Keratinocyte (primary cell): Measurements from ENCODE around the gene SOS1. TPM values are rescaled to one million over a fixed set of nuclear protein-coding genes. Genes with fewer than 3 reads are reported as not detected.

Source experiments
- DNase-seq: peaks from one replicate; pipeline ENCODE4 v3.0.0-alpha.2; 2011; ENCODE audit warnings: low read depth, missing footprints, low spot score
- FAIRE-seq: peaks from 2 replicates; lab custom pipeline; 2011; peaks lifted over from hg19 to GRCh38; lab: Jason Lieb, UNC
- H2AFZ ChIP-seq: 2 replicates; pipeline ENCODE4 v1.6.0; 2012; ENCODE audit warnings: low read length, control low read depth, inconsistent platforms; ENCODE audit not compliant: control insufficient read depth
- H3K27ac ChIP-seq: 2 replicates; pipeline ENCODE4 v1.5.1; 2011; ENCODE audit warnings: low read length; ENCODE audit not compliant: control insufficient read depth, insufficient read depth
- H3K27me3 ChIP-seq: 3 replicates; pipeline ENCODE4 v1.6.0; 2011; ENCODE audit warnings: low read length; ENCODE audit not compliant: control insufficient read depth, insufficient read depth; ENCODE audit errors: extremely low read depth
- H3K36me3 ChIP-seq, 2 experiments: 2 replicates in 1 of 2; 3 replicates in 1 of 2; pipeline ENCODE4 v1.5.1; 2011; ENCODE audit warnings: low read length in 2 of 2, mild to moderate bottlenecking in 1 of 2; ENCODE audit not compliant: control insufficient read depth in 2 of 2, insufficient read depth in 2 of 2; ENCODE audit errors: extremely low read depth in 1 of 2
- H3K4me1 ChIP-seq: 3 replicates; pipeline ENCODE4 v1.5.1; 2011; ENCODE audit warnings: low read length; ENCODE audit not compliant: control insufficient read depth, insufficient read depth; ENCODE audit errors: extremely low read depth
- H3K4me2 ChIP-seq: 3 replicates; pipeline ENCODE4 v1.6.0; 2011; ENCODE audit warnings: low read depth, low read length; ENCODE audit not compliant: control insufficient read depth, insufficient read depth; ENCODE audit errors: extremely low read depth
- H3K4me3 ChIP-seq, 3 experiments: fragments of 200-600 bp in 1 of 3; sonication (generic) in 1 of 3; 2 replicates in 2 of 3; 3 replicates in 1 of 3; pipeline ENCODE4 v1.5.1; 2011 to 2016; ENCODE audit warnings: low read length in 3 of 3, mild to moderate bottlenecking in 3 of 3, control low read depth in 2 of 3, inconsistent platforms in 1 of 3, low read depth in 1 of 3, mixed read lengths in 1 of 3, mixed run types in 1 of 3, moderate library complexity in 1 of 3; ENCODE audit not compliant: control insufficient read depth in 2 of 3, insufficient read depth in 2 of 3; ENCODE audit errors: extremely low read depth in 1 of 3
- H3K79me2 ChIP-seq: 2 replicates; pipeline ENCODE4 v1.6.0; 2012; ENCODE audit warnings: low read length; ENCODE audit not compliant: control insufficient read depth, insufficient read depth
- H3K9ac ChIP-seq: 3 replicates; pipeline ENCODE4 v1.6.0; 2011; ENCODE audit warnings: low read length; ENCODE audit not compliant: control insufficient read depth, insufficient read depth; ENCODE audit errors: extremely low read depth
- H3K9me1 ChIP-seq: 3 replicates; pipeline ENCODE4 v1.6.0; 2011; ENCODE audit warnings: low read length; ENCODE audit not compliant: control insufficient read depth, insufficient read depth; ENCODE audit errors: extremely low read depth
- H3K9me3 ChIP-seq: 2 replicates; pipeline ENCODE4 v1.5.1; 2012; ENCODE audit warnings: low read depth, low read length; ENCODE audit not compliant: control insufficient read depth
- H4K20me1 ChIP-seq: 3 replicates; pipeline ENCODE4 v1.6.0; 2011; ENCODE audit warnings: low read length; ENCODE audit not compliant: control insufficient read depth, insufficient read depth; ENCODE audit errors: extremely low read depth
- CTCF ChIP-seq, 3 experiments: IDR thresholded peaks in 1 of 3; conservative IDR thresholded peaks in 1 of 3; optimal IDR thresholded peaks in 1 of 3; 2 replicates in 2 of 3; 3 replicates in 1 of 3; pipeline versions ENCODE3 to v1.5.1; 2011; ENCODE audit warnings: low read length in 3 of 3, mild to moderate bottlenecking in 3 of 3, moderate library complexity in 2 of 3, control low read depth in 1 of 3, inconsistent platforms in 1 of 3; ENCODE audit not compliant: insufficient read depth in 2 of 3; ENCODE audit errors: extremely low read depth in 1 of 3
- EZH2 ChIP-seq: IDR thresholded peaks from one replicate; pipeline ENCODE4 v1.6.1; 2012; ENCODE audit warnings: inconsistent platforms, mild to moderate bottlenecking, low read length, moderate library complexity
- dilution Hi-C: fragments of 300-500 bp; cut with MboI; formaldehyde crosslinking; loops from one replicate; pipeline ENCODE4 v1.7.0; 2020; ENCODE audit warnings: low sequenced_read_pairs; ENCODE audit not compliant: extremely low pct_ligation_motif_present
- polyA plus RNA-seq, 5 experiments: library from polyadenylated mRNA; depleted of rRNA in 3 of 5; stranded (reverse) in 3 of 5; stranded (forward) in 1 of 5; unstranded in 1 of 5; fragments of >200 nt; gene quantifications; 1 replicate in 1 of 5; 2 replicates in 3 of 5; 3 replicates in 1 of 5; pipeline versions ENCODE4 v1.2.1 to v1.2.3, GENCODE V29; 2011 to 2012; ENCODE audit warnings: missing spikeins in 2 of 5, low read depth in 1 of 5, low replicate concordance in 1 of 5

Gene SOS1
- polyA plus RNA-seq, 1 donor (not counting 4 experiments of a cell fraction or from before 2014, with no cell fraction given): 21.5 TPM

- peak overlapping the region; percentile 64 to 83 (median 79) for H3K4me3 ChIP-seq
- no peaks in the 10 kb centered on the region for H3K36me3 ChIP-seq
- dilution Hi-C loops: no loop called here
- no peaks in the 10 kb centered on the region for H3K27me3 ChIP-seq
- DNase-seq (no peak), FAIRE-seq (no peak)
- H3K9ac ChIP-seq: peak overlapping the region; percentile 84
- peak overlapping the region; percentile 83 for H3K27ac ChIP-seq
- no peak for TF ChIP-seq EZH2
- no peak for TF ChIP-seq CTCF (optimal IDR thresholded peaks at IDR 0.05 in 1 of 3, IDR thresholded peaks at IDR 0.05 in 1 of 3, conservative IDR thresholded peaks at IDR 0.05 in 1 of 3; ENCODE audit: extremely low read depth in 1 of 3, insufficient read depth in 2 of 3, low read length in 3 of 3)
- H3K9me1 ChIP-seq: no peaks in the 10 kb centered on the region
- no peaks in the 10 kb centered on the region for H3K9me3 ChIP-seq
- H4K20me1 ChIP-seq: no peaks in the 10 kb centered on the region
- peaks cover 49% of the 10 kb centered on the region for H3K79me2 ChIP-seq
- H3K4me2 ChIP-seq: no peak overlapping the region
- no peak overlapping the region for H2AFZ ChIP-seq
- peaks cover 23% of the 10 kb centered on the region for H3K4me1 ChIP-seq
These were observed 405 bp downstream of the SOS1 start for GRCh38 chr2:39120521-39120770.

- Histone ChIP-seq H3K27ac (peak overlapping the region; percentile 83), H3K4me1 (peaks cover 23% of the 10 kb centered on the region), H3K9ac (peak overlapping the region; percentile 84), H4K20me1 (no peaks in the 10 kb centered on the region), H3K4me3 (peak overlapping the region; percentile 64 to 83 (median 79)), H3K4me2 (peak overlapping the region; percentile 88), H3K9me3 (no peaks in the 10 kb centered on the region), H3K27me3 (no peaks in the 10 kb centered on the region), H2AFZ (peak overlapping the region; percentile 32), H3K36me3 (no peaks in the 10 kb centered on the region), H3K79me2 (peaks cover 53% of the 10 kb centered on the region), H3K9me1 (no peaks in the 10 kb centered on the region)
- no peak for DNase-seq
- TF ChIP-seq CTCF (optimal IDR thresholded peaks at IDR 0.05 in 1 of 3, IDR thresholded peaks at IDR 0.05 in 1 of 3, conservative IDR thresholded peaks at IDR 0.05 in 1 of 3; ENCODE audit: extremely low read depth in 1 of 3, insufficient read depth in 2 of 3, low read length in 3 of 3): peak in 2 of 3 experiments; percentile 27 to 32
- no peak for TF ChIP-seq EZH2
- dilution Hi-C loops: no loop called here
- no peak for FAIRE-seq
These were observed 925 bp downstream of the SOS1 start for GRCh38 chr2:39119732-39120520.
